Stimulated activated CD4-positive, alpha-beta T cell treated with anti-CD3 and anti-CD28 coated beads, Interleukin-1b, Interleukin-23, amount 100 ng/mL, for 1 hour (primary cell): ENCODE data around the gene SLC12A5.
"Not testable (repeated sequence)": the region's sequence is repeated elsewhere in the genome, so short reads cannot be mapped to it uniquely, and the experiment has no call there.

Experiments
- DNase-seq, 2 donors: peaks; one replicate each; pipeline ENCODE4 v3.0.0-alpha.2; 2020; ENCODE audit warnings: low read depth in 2 of 2

Gene SLC12A5

GRCh38 chr20:46028772-46029371, at the start of gene SLC12A5:
Gene SLC12A5 (plus strand): TSS chr20:46029215. CDS start chr20:46029345, 130 bp downstream.
- no peak for DNase-seq

- no peak for DNase-seq
Observed at GRCh38 chr20:45981261-45981660, 47.8 kb upstream of the SLC12A5 start.

DNA sequence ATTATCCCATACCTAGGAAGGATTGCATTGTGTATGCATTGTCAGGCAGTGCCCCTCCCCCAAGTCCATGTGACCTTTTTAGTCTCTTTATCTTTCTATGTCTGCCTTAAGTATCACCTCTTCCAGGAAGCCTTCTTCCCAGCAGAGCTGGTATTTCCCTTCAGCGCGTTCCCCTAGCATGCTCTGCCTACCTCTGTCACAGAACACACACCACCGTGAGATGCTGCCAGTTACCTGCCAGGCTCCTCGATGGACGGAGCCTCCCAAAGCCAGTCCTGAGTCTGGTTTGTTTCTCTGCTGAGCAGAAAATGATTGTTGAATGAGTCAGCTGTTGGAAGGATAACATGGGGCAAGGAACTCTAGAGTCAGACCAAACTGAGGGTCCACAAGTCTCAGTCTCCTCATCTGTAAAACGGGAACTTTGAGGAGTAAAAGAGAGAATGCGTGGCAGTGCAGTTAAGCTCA, 45.7 kb upstream of the SLC12A5 start:
- DNase-seq, result no peak

DNA sequence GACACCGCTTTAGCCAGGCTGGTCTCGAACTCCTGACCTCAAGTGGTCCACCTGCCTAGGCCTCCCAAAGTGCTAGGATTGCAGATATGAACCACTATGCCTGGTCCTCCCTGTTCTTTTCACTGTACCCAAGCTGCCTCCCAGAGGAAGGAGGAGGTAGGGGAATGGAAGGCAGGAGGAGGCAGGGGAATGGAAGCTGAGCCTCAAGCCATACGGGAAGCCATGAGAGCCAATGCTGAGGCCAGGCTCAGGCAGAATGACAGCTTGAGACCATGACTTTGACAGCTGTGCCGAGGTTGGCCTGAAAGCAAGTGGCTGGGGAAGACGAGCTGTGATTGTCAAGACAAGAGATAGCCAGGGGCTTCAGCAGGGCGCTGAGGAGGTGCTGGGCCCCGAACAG, 43.4 kb upstream of the SLC12A5 start:
- no peak for DNase-seq

DNA sequence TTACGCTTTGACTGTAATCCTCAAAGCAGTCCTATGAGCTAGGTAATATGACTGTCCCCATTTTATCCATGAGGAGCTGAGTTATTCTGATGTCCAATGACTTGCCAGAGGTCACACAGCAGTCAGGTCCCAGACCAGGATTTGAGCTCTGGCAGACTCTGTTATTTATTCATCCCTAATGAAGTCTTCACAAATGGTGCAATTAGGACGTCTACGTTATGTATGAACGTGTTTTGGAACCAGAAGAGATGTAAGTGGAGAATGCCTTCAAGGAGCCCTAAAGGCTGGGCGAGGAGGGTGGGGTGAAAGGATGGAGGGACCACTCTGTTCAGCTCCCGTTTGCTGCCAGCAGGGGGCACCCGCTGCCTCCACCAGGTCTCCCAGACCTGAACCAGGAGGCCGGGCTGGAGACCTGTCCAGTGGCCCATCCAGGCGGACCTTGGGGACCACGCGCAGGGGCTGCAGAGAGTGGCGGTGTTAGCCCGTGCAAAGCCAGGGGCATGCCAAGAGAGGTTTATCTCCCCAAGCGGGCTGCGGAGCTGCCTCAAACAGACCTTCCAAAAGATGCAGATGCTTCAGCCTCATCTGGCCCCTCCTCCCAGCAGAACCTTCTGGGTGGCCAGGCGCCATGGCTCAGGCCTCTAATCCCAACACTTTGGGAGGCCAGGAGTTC, 41.8 kb upstream of the SLC12A5 start:
- DNase-seq, result peak; percentile 29 to 70

GRCh38 chr20:45988830-45989229, 40.2 kb upstream of the SLC12A5 start:
- not testable (repeated sequence) for DNase-seq

DNA sequence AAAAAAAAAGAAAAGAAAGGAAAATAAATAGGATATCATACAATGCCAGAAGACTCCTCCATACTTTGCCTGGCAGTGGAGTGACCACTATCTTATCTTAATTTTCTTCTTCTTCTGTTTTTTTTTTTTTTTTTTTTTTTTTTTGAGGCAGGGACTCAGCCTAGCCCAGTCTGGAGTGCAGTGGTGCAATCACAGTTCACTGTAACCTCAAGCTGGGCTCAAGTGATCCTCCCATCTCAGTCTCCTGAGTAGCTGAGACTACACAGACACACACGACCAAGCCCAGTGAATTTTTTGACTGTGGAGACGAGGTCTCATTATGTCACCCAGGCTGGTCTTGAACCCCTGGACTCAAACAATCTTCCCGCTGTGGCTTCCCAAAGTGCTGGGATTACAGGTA, 37.4 kb upstream of the SLC12A5 start:
- no peak for DNase-seq

DNA sequence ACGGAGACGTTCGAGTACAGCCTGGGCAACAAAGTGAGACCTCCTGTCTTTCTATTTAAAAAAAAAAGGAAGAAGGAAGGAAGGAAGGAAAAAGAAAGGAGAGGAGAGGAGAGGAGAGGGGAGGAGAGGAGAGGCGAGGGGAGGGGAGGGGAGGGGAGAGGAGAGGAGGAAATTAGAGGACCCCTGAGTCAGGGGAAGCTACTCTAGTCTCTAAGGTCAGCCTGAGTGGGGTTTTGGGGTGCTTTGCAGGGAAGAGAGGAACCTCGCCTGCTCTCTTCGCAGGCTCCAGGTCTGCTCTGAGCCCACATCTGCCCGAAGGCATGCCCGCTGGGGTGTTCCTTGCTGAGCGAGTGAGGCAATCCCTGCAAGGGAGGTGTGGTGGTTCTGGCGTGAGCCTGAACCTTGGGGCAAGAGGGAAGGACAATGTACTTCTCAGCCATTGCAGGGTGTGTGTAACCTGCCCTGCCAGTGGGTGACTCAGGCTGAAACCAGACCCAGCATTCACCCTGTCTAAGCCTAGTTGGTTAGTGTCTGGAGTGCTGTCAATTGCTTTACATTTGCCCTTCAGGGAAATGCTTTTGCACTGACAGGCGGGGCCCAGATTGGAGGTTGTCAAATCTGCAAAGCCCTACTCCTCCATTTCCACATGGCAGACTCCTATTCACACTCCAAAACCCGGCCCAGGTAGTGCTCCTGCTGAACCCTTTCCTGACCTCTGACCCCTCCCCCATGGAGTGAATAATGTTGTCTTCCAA, 35.6 kb upstream of the SLC12A5 start:
- no peak for DNase-seq

DNA sequence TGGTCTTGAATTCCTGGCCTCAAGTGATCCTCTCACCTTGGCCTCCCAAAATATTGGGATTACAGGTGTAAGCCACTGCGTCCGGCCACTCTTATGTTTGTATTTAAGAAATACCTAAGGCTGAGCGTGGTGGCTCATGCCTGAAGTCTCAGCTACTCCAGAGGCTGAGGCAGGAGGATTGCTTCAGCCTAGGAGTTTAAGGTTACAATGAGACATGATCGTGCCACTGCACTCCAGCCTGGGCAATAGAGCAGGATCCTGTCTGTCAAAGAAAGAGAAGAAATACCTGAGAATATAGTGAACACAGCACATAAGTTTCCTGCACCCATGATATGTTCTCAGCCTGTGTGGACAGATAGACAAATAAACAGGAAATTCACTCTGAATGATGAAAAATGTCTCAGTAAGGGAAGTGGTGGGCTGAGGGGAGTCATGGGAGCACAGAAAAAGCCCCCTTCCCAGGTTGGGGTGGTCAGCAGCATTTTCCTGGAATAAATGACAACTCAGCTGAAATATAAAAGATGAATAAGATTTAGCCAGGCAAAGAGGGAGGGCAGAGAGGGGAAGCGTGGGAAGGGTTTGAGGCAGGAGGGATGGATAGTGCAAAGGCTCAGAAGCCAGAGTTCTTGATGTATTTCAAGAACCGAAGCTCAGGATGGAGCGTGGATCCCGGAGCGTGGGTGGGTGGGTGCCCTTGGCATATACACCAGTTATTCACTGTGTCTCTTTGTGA, 34.1 kb upstream of the SLC12A5 start:
- DNase-seq, result no peak

GRCh38 chr20:45995495-45996097, 33.4 kb upstream of the SLC12A5 start:
- DNase-seq, result not testable (repeated sequence)

DNA sequence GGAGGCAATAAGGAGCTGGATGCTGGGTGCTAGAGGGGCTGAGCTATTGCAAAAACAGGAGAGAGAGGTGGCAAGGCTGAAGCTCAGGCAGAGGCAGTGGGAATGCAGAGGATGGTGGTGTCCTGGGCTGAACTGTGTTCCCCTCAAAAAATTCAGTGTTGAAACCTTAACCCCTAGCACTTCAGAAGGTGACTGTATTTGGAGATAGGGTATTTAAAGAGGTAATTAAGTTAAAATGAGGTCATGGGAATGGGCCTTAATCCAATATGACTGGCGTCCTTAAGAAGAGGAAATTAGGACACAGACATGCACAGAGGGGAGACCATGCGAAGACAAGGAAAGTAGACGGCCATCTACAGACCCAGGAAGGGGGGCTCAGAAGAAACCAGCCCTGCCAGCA, 31.8 kb upstream of the SLC12A5 start:
- DNase-seq, result no peak

- no peak for DNase-seq
Observed at GRCh38 chr20:45998337-45998736, 30.7 kb upstream of the SLC12A5 start.

DNA sequence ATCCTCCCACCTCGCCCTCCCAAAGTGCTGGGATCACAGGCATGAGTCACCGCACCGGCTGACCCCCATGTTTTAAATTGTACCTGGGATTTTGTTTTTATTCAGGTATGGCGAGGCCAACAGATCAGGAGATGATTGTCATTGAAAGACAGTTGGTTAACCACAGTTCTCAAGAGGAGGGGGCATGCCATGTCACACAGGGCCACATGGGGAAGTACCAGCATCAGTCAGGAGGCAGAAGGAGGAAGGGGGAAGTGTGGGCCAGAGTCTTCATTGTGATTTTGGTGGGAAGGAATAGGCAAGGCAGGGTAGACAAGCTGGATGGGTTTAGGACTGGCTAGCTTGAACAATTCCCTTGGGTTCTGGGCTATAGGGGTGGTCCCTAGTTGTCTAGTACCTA, 30.3 kb upstream of the SLC12A5 start:
- DNase-seq, result no peak

DNA sequence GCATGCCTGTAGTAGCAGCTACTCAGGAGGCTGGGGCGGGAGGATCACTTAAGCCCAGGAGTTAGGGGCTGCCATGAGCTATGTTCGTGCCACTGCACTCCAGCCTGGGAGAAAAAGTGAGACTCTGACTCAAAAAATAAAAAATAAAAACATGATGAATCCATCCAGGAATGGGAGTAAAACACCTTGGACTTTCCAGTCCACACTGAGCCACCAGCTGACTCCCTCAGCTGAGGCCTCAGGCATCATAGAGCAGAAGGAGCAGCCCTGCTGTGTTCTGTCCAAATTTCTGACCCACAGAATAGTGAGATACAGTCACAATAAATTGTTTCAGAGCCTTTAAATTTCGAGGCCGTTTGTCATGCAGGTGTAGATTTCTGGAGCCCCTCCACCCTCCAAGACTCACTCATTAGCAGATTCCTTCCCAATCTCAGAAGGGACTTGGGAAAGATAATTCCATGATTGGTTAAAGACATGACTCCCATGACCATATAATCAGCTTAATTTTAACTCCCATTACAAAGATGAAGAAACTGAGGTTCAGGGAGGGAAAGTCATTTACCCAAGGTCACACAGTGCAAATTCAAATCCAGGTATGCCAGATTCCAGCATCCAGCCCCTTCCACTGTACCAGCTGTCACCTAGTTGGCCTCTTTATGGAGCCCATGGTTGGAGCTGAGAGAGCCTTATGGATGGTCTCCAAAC, 29.3 kb upstream of the SLC12A5 start:
- DNase-seq, result no peak

GRCh38 chr20:46000262-46000996, 28.6 kb upstream of the SLC12A5 start:
- no peak for DNase-seq

- no peak for DNase-seq
Observed at GRCh38 chr20:46001498-46001897, 27.5 kb upstream of the SLC12A5 start.

DNA sequence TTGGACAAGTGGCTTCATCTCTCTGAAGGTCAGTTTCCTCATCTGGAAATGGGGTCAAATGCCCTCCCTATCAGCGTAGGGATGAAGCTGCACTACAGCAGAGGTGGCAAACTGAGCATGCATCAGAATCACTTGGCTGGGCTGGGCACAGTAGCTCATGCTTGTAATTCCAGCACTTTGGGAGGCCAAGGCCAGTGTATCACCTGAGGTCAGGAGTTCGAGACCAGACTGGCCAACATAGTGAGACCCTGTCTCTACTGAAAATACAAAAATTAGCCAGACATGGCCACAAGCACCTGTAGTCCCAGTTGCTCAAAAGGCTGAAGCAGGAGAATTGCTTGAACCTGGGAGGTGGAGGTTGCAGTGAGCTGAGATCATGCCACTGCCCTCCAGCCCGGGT, 27.0 kb upstream of the SLC12A5 start:
- DNase-seq, result no peak

DNA sequence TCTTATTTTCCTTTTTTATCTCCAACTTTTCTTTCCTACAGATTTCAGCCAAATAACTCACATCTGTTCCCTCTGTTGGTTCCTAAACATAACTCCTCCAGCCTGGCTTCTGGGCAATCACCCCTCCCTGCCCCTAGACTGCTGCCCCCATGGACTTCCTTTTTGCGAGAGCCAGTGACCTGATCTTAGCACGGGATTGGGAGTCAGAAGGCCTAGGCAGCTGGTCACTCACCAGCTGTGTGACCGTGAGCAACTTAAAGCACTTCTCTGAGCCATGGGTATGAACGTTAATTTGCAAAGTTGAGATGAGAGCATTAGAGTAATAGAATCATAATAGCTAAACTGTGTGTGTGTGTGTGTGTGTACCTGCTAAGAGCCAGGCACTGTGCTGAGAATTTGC, 24.8 kb upstream of the SLC12A5 start:
- DNase-seq, result no peak

DNA sequence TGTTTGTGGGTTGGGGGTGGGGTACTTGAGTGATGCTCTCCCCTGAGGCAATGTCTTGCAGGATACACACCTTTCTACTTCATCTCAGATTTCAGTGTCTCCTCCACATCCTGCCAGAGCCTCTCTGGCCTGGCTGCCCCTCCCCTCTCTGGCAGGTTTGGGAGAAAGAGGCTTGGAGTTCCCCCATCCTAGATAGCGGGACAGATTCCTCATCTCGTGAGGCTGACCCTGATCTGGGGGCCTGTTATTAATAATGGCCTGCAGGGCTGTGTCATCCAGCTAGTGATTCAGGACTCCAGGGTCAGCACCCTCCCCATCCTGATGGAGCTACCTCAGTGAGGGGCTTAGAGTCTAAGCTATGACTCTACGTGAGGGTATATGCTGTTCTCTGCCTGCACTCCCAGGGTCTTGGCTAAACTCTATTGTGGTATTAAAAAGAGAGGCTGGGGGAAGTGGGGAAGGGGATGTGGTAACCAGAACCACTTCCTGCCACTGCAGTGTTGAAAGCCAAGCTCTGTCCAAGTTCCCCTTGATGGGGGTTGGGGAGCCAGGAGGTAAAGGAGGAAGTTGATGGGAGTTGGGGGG, 24.0 kb upstream of the SLC12A5 start:
- no peak for DNase-seq
